K562 (cell line): ENCODE measurements around the gene OR5B21. TPM values are rescaled to one million over a fixed set of nuclear protein-coding genes. Genes with fewer than 3 reads are reported as not detected.

Experiments
- ATAC-seq: fragments of 200-7000 bp; cut with Tn5 transposase; 3 replicates; pipeline ENCODE4 v1.9.1; 2020; ENCODE audit warnings: moderate library complexity
- BruUV-seq: library from RNA; stranded (reverse); fragments of 400-500 nt; replicated peaks from 2 replicates; lab custom pipeline; 2021; lab: Mats Ljungman, UMichigan
- CTCF ChIA-PET: fragments of 300-600 bp; formaldehyde crosslinking; extraction: SDS; loops from one replicate; lab custom pipeline; 2021; ENCODE audit warnings: low intra/inter-chr PET ratio; lab: Yijun Ruan, JAX
- POLR2A ChIA-PET: fragments of 300-600, 350-650 bp; sonication (Branson Sonifier 250); formaldehyde crosslinking; extraction: SDS; loops from one replicate; lab custom pipeline; 2021; ENCODE audit warnings: antibody characterized with exemption, inconsistent platforms; lab: Yijun Ruan, JAX
- DNase-seq, 4 experiments: peaks; one replicate each; pipeline versions ENCODE4 v3.0.0 to v3.0.0-alpha.2; 2011 to 2018; ENCODE audit warnings: low spot score in 3 of 4, mixed read lengths in 3 of 4; ENCODE audit errors: extremely low read depth in 1 of 4
- FAIRE-seq: peaks from 2 replicates; lab custom pipeline; 2011; peaks lifted over from hg19 to GRCh38; lab: Jason Lieb, UNC
- H2AFZ ChIP-seq: 2 replicates; pipeline ENCODE4 v1.6.0; 2011; ENCODE audit warnings: low read depth, low read length, control low read depth, inconsistent platforms
- H3K27ac ChIP-seq: fragments of 200-600 bp; 3 replicates; pipeline ENCODE4 v1.8.0; 2011; ENCODE audit warnings: low read depth, mild to moderate bottlenecking, control low read depth, inconsistent platforms, low read length, moderate library complexity, mixed read lengths; ENCODE audit errors: extremely low read depth
- H3K27me3 ChIP-seq, 2 experiments: fragments of 300-600 bp in 1 of 2; 2 replicates in 1 of 2; 3 replicates in 1 of 2; pipeline versions ENCODE4 v1.6.0 to v1.8.0; 2011; ENCODE audit warnings: inconsistent platforms in 2 of 2, low read length in 2 of 2, mild to moderate bottlenecking in 1 of 2, mixed read lengths in 1 of 2, moderate library complexity in 1 of 2; ENCODE audit not compliant: control insufficient read depth in 2 of 2, insufficient read depth in 2 of 2
- H3K36me3 ChIP-seq: fragments of 300-600 bp; 3 replicates; pipeline ENCODE4 v1.8.0; 2011; ENCODE audit warnings: mild to moderate bottlenecking, low read length, inconsistent platforms; ENCODE audit not compliant: control insufficient read depth, insufficient read depth
- H3K4me1 ChIP-seq, 2 experiments: fragments of 200-600 bp in 1 of 2; replicated peaks in 1 of 2; 2 replicates in 1 of 2; 3 replicates in 1 of 2; pipeline versions ENCODE4 v1.5.1 to v1.8.0; 2011; ENCODE audit warnings: inconsistent platforms in 2 of 2, low read length in 2 of 2, mild to moderate bottlenecking in 1 of 2, mixed read lengths in 1 of 2, moderate library complexity in 1 of 2; ENCODE audit not compliant: control insufficient read depth in 2 of 2, insufficient read depth in 2 of 2
- H3K4me2 ChIP-seq: 2 replicates; pipeline ENCODE4 v1.6.1; 2011; ENCODE audit warnings: low read length, control low read depth, inconsistent platforms, mixed read lengths; ENCODE audit not compliant: insufficient read depth
- H3K4me3 ChIP-seq: fragments of 200-600 bp; sonication (generic), shearing (Covaris generic); 2 replicates; pipeline ENCODE4 v1.5.1; 2016; ENCODE audit warnings: control low read depth, inconsistent platforms
- H3K79me2 ChIP-seq: fragments of 200-600 bp; 3 replicates; pipeline ENCODE4 v1.8.0; 2011; ENCODE audit warnings: low read length, inconsistent platforms; ENCODE audit not compliant: control insufficient read depth, insufficient read depth
- H3K9ac ChIP-seq, 2 experiments: 2 replicates each; pipeline versions ENCODE4 v1.6.0 to v1.6.1; 2011; ENCODE audit warnings: low read depth in 2 of 2, low read length in 2 of 2, control low read depth in 1 of 2, inconsistent platforms in 1 of 2, mild to moderate bottlenecking in 1 of 2, mixed read lengths in 1 of 2; ENCODE audit not compliant: insufficient read depth in 1 of 2
- H3K9me1 ChIP-seq: one replicate; pipeline ENCODE4 v1.6.0; 2011; ENCODE audit warnings: inconsistent platforms, mild to moderate bottlenecking, low read length, moderate library complexity; ENCODE audit not compliant: control insufficient read depth, insufficient read depth
- H3K9me3 ChIP-seq: replicated peaks from 2 replicates; pipeline ENCODE4 v1.5.1; 2011; ENCODE audit warnings: low read depth, low read length, inconsistent platforms; ENCODE audit not compliant: control insufficient read depth, insufficient read depth
- H4K20me1 ChIP-seq: replicated peaks from 2 replicates; pipeline ENCODE4 v1.6.1; 2011; ENCODE audit warnings: low read length, inconsistent platforms, mixed read lengths; ENCODE audit not compliant: control insufficient read depth, insufficient read depth
- WGBS: fragments of 100-300 bp; shearing (Covaris generic); methylation state at CpG from one replicate; pipeline ENCODE4 v1.1.6; 2016; ENCODE audit warnings: low coverage, mixed read lengths; ENCODE audit not compliant: insufficient coverage; ENCODE audit errors: missing lambda C conversion rate; 5-methylcytosine and 5-hydroxymethylcytosine counted together
- in situ Hi-C: fragments of 300-500 bp; cut with MboI; formaldehyde crosslinking; loops from 4 replicates; pipeline ENCODE4 v1.15.0; 2018; ENCODE audit warnings: inconsistent platforms, mixed read lengths
- intact Hi-C: fragments of 100-400 bp; cut with micrococcal nuclease; formaldehyde crosslinking; loops from 2 replicates; pipeline ENCODE4 v1.14.2; 2022
- polyA plus RNA-seq, 8 experiments: library from polyadenylated mRNA; depleted of rRNA in 4 of 8; stranded (reverse) in 5 of 8; unstranded in 3 of 8; fragments of >200 nt; fragmentation: Nextera tagmentation in 2 of 8; fragmentation: Illumina TruSeq in 1 of 8; extraction: Ambion mirVana in 2 of 8; extraction: Trizol in 1 of 8; gene quantifications; 2 replicates each; pipeline versions ENCODE4 v1.2.1 to v1.2.3, GENCODE V29; 2011 to 2014; ENCODE audit warnings: inconsistent platforms in 1 of 8, missing spikeins in 1 of 8
- total RNA-seq, 7 experiments: library from RNA; depleted of rRNA in 6 of 7; stranded (reverse); fragments of >200 nt in 6 of 7; fragmentation: Illumina TruSeq in 2 of 7; extraction: Trizol in 2 of 7; gene quantifications; 2 replicates each; pipeline versions ENCODE4 v1.2.1 to v1.2.3, GENCODE V29; 2011 to 2021; ENCODE audit warnings: low replicate concordance in 1 of 7
- TF ChIP-seq, protein P1 (sequence below): IDR thresholded peaks from 2 replicates; pipeline ENCODE4 v1.6.1; 2014; ENCODE audit warnings: antibody characterized with exemption
- TF ChIP-seq, protein P2 (sequence below), 3 experiments: IDR thresholded peaks in 2 of 3; conservative IDR thresholded peaks in 1 of 3; 2 replicates each; pipeline ENCODE4 v1.5.1; 2011 to 2012; ENCODE audit warnings: low read length in 3 of 3, mild to moderate bottlenecking in 3 of 3, control low read depth in 2 of 3, improper control_type of control experiment in 1 of 3, inconsistent platforms in 1 of 3, low read depth in 1 of 3, mixed read lengths in 1 of 3, moderate library complexity in 1 of 3; ENCODE audit not compliant: insufficient read depth in 2 of 3

Gene OR5B21
- total and polyA plus RNA-seq, 9 of the 15 experiments (the other 6 are each of a cell fraction or from before 2014, with no cell fraction given): not detected

- in situ Hi-C loops (loop anchor here (10.0 to 25.0 kb wide), 3 partner anchors 699 to 1167 kb away; partner anchors contain the start of genes CLP1 and ZDHHC5), intact Hi-C loops (loop anchor here (5.0 to 10.0 kb wide), 2 partner anchors 677 to 1164 kb away; no protein-coding TSS in a partner anchor)
- no peak overlapping the region for H3K9ac ChIP-seq
- H4K20me1 ChIP-seq: no peaks in the 10 kb centered on the region
- no peaks in the 10 kb centered on the region for H3K9me1 ChIP-seq
- 6% methylated on average over 3 of the region's 3 CpGs for WGBS
- ChIA-PET CTCF (interaction anchor here (0.7 kb wide), 1 partner anchor 1055 kb away, joined by 3 read pairs; no protein-coding TSS in a partner anchor), POLR2A (interaction anchor here (0.7 kb wide), 1 partner anchor 585 kb away, joined by 3 read pairs; no protein-coding TSS in a partner anchor)
- H3K36me3 ChIP-seq: no peaks in the 10 kb centered on the region
- H3K79me2 ChIP-seq: no peaks in the 10 kb centered on the region
- no peak for ATAC-seq
- no peak overlapping the region for H2AFZ ChIP-seq
- no peaks in the 10 kb centered on the region for H3K9me3 ChIP-seq
- no peak overlapping the region for H3K27ac ChIP-seq
- no TSS peak for BruUV-seq
- H3K4me3 ChIP-seq: no peak overlapping the region
- no peaks in the 10 kb centered on the region for H3K27me3 ChIP-seq
- FAIRE-seq: no peak
- no peak for DNase-seq
- TF ChIP-seq, protein P1, sequence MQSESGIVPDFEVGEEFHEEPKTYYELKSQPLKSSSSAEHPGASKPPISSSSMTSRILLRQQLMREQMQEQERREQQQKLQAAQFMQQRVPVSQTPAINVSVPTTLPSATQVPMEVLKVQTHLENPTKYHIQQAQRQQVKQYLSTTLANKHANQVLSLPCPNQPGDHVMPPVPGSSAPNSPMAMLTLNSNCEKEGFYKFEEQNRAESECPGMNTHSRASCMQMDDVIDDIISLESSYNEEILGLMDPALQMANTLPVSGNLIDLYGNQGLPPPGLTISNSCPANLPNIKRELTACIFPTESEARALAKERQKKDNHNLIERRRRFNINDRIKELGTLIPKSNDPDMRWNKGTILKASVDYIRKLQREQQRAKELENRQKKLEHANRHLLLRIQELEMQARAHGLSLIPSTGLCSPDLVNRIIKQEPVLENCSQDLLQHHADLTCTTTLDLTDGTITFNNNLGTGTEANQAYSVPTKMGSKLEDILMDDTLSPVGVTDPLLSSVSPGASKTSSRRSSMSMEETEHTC: no peak
- TF ChIP-seq, protein P2, sequence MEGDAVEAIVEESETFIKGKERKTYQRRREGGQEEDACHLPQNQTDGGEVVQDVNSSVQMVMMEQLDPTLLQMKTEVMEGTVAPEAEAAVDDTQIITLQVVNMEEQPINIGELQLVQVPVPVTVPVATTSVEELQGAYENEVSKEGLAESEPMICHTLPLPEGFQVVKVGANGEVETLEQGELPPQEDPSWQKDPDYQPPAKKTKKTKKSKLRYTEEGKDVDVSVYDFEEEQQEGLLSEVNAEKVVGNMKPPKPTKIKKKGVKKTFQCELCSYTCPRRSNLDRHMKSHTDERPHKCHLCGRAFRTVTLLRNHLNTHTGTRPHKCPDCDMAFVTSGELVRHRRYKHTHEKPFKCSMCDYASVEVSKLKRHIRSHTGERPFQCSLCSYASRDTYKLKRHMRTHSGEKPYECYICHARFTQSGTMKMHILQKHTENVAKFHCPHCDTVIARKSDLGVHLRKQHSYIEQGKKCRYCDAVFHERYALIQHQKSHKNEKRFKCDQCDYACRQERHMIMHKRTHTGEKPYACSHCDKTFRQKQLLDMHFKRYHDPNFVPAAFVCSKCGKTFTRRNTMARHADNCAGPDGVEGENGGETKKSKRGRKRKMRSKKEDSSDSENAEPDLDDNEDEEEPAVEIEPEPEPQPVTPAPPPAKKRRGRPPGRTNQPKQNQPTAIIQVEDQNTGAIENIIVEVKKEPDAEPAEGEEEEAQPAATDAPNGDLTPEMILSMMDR (IDR thresholded peaks at IDR 0.05 in 2 of 3, conservative IDR thresholded peaks at IDR 0.05 in 1 of 3; ENCODE audit: insufficient read depth in 2 of 3, low read depth in 1 of 3, low read length in 3 of 3): no peak
- no peak overlapping the region for H3K4me2 ChIP-seq
- no peaks in the 10 kb centered on the region for H3K4me1 ChIP-seq
Measured at GRCh38 chr11:58511636-58512035, 3.7 kb upstream of the OR5B21 start.
